ENCODE results near the gene ECT2L. TPM values are rescaled to one million over a fixed set of nuclear protein-coding genes. Genes with fewer than 3 reads are reported as not detected.
A peak's percentile ranks its signal among the peaks of the same experiment; 100 is the strongest.

ECT2L gene
- total RNA-seq, 1 donor from 2014 or later: not detected

DNA sequence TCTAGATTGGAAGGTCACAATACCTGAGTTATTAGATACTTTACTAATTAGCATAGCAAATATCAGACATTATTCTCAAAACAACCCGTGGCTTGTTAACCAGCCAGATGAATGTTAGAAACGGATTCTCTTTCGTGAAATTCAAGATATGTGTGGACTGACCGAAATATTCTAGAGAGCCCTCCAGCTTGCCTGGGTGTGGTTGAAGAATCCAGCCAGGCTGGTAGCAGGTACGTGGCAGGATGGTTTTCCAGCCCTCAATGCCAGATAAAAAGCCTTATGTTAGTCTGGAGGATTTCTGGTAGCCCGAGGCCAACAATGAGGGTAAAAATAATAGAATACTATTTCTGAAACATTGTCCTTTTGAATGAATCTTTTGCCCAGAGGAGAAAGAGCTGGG, 19.3 kb downstream of the ECT2L start:
- no peak for DNase-seq (ENCODE audit: extremely low spot score, unreplicated experiment)
- TF ChIP-seq, protein P1, sequence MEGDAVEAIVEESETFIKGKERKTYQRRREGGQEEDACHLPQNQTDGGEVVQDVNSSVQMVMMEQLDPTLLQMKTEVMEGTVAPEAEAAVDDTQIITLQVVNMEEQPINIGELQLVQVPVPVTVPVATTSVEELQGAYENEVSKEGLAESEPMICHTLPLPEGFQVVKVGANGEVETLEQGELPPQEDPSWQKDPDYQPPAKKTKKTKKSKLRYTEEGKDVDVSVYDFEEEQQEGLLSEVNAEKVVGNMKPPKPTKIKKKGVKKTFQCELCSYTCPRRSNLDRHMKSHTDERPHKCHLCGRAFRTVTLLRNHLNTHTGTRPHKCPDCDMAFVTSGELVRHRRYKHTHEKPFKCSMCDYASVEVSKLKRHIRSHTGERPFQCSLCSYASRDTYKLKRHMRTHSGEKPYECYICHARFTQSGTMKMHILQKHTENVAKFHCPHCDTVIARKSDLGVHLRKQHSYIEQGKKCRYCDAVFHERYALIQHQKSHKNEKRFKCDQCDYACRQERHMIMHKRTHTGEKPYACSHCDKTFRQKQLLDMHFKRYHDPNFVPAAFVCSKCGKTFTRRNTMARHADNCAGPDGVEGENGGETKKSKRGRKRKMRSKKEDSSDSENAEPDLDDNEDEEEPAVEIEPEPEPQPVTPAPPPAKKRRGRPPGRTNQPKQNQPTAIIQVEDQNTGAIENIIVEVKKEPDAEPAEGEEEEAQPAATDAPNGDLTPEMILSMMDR (IDR thresholded peaks at IDR 0.05): no peak
- H3K27ac Mint-ChIP-seq (ENCODE audit: unreplicated experiment): no peak overlapping the region
- H3K36me3 Mint-ChIP-seq (ENCODE audit: unreplicated experiment): no peaks in the 10 kb centered on the region
- H3K9me3 Mint-ChIP-seq (ENCODE audit: unreplicated experiment): no peaks in the 10 kb centered on the region
- peaks cover 4% of the 10 kb centered on the region for H3K27me3 Mint-ChIP-seq (ENCODE audit: unreplicated experiment)
- H3K4me3 Mint-ChIP-seq (ENCODE audit: unreplicated experiment): no peak overlapping the region
- H3K4me1 Mint-ChIP-seq (ENCODE audit: unreplicated experiment): peaks cover 23% of the 10 kb centered on the region

DNA sequence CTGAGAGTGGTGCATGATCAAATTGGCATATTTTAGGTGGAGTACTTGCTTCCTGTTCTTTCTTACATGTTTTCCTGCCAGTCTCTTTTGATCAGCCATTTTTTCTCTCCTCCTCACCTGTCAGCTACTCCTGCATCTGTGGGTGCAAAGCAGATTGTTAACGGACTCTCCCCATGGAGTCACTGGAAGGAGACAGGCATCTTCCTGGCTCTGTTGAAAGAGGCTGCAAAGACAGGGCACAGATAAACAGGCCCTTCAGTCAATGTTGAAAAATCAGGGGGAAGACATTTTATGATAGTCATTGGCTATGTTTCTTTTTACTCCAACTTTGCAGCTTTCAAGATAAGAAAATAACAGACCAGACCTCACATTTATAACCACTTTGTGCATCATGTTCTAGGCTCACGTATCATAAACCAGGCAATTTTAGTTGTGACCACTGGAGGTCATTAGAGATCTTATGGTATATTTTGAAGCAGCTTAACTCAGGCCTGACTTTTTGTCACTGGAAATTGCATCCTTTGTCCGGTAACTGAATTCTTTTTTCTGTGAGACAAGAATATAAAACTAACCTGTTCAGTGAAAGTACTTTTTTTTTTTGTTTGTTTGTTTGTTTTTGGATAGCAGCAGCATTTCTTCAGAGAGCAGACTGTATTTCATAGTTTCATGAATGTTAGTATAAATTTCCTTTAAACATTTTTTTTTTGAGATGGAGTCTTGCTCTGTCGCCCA, 20.1 kb downstream of the ECT2L start:
- Mint-ChIP-seq H3K9me3 (ENCODE audit: unreplicated experiment) (no peaks in the 10 kb centered on the region), H3K36me3 (ENCODE audit: unreplicated experiment) (no peaks in the 10 kb centered on the region), H3K27ac (ENCODE audit: unreplicated experiment) (no peak overlapping the region), H3K27me3 (ENCODE audit: unreplicated experiment) (peaks cover 4% of the 10 kb centered on the region), H3K4me3 (ENCODE audit: unreplicated experiment) (no peak overlapping the region), H3K4me1 (ENCODE audit: unreplicated experiment) (peaks cover 23% of the 10 kb centered on the region)
- TF ChIP-seq, protein P1 (IDR thresholded peaks at IDR 0.05): peak; percentile 73
- no peak for DNase-seq (ENCODE audit: extremely low spot score, unreplicated experiment)

DNA sequence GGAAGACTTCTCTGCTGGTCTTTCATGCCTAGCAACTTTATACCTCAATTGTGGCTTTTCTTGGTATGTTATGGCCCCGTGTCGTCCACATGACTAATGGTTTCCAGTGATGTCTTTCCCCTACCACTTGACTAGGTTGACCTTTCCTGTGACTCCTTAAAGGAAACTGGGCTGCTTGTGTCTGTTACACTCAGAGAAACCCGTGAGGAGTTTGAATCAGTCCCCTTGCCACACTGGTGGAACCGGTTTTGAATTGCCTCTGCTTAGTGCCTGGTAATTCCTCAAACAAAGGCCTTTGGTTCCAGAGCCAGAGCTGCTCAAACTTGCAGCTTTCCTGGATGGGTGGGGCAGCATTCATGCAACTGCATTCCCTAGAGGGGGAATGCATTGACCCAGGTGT, 21.9 kb downstream of the ECT2L start:
- TF ChIP-seq, protein P1 (IDR thresholded peaks at IDR 0.05): no peak
- no peak for DNase-seq (ENCODE audit: extremely low spot score, unreplicated experiment)
- H3K4me1 Mint-ChIP-seq (ENCODE audit: unreplicated experiment): peaks cover 23% of the 10 kb centered on the region
- H3K27ac Mint-ChIP-seq (ENCODE audit: unreplicated experiment): peak overlapping the region; percentile 54
- peaks cover 1% of the 10 kb centered on the region for H3K36me3 Mint-ChIP-seq (ENCODE audit: unreplicated experiment)
- no peak overlapping the region for H3K4me3 Mint-ChIP-seq (ENCODE audit: unreplicated experiment)
- H3K9me3 Mint-ChIP-seq (ENCODE audit: unreplicated experiment): no peaks in the 10 kb centered on the region
- H3K27me3 Mint-ChIP-seq (ENCODE audit: unreplicated experiment): peaks cover 4% of the 10 kb centered on the region

DNA sequence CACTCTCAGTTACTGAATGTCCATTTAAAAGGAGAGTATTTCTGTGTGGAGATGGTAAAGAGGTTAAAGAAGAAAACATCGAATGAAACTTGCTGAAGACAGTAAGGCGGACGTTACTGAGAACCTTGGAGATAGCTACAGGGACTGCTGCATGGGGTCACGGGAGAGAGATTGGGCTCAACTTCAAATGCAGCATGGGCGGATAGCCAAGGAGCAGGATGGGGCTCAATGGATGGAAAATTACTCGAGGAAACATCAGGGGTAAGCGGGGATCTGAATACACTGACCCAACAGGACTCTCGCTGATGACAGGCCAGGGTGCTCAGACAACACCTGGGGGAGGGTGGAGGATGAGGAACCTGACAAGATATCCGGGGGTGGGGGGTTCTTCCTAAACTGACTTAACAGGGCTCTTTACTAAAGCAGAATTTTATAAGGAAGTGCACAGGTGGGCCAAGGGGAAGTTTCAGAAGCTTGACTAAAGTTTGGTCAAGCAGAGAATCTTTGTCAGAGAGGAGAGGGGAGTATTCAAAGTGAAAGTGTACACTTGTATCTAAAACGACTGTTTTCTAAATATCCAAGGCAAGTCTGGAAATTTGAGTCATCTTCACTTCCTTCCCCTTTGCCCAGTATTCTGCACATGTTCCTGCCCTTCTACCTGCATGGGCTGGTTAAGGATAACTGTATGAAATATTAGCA, 22.8 kb downstream of the ECT2L start:
- TF ChIP-seq, protein P1 (IDR thresholded peaks at IDR 0.05): no peak
- Mint-ChIP-seq H3K27me3 (ENCODE audit: unreplicated experiment) (peaks cover under 1% of the 10 kb centered on the region), H3K4me1 (ENCODE audit: unreplicated experiment) (peaks cover 23% of the 10 kb centered on the region), H3K9me3 (ENCODE audit: unreplicated experiment) (no peaks in the 10 kb centered on the region), H3K36me3 (ENCODE audit: unreplicated experiment) (peaks cover 1% of the 10 kb centered on the region), H3K27ac (ENCODE audit: unreplicated experiment) (no peak overlapping the region), H3K4me3 (ENCODE audit: unreplicated experiment) (no peak overlapping the region)
- no peak for DNase-seq (ENCODE audit: extremely low spot score, unreplicated experiment)

DNA sequence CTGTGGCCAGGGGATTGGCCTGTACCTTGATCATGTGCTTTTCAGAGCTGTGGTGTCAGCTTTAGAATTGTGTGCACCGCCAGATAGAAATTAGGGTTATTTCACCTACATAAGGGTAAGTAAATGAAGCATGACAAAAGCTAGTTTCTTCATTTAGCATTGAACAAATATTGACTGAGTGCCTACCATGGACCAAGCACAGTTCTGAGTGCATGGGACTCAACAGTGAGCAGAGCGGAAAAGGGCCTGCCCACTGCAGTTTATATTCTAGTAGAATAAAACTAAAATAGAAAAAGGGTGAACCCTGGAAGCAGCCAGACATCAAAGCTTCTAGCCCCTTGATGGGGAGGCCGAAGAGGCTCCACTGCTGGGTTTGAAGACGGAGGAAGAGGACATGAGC, 25.6 kb downstream of the ECT2L start:
- peaks cover 10% of the 10 kb centered on the region for H3K4me1 Mint-ChIP-seq (ENCODE audit: unreplicated experiment)
- no peaks in the 10 kb centered on the region for H3K27me3 Mint-ChIP-seq (ENCODE audit: unreplicated experiment)

More for the DNA sequence above, 25.6 kb downstream of the ECT2L start:
- DNase-seq (ENCODE audit: extremely low spot score, unreplicated experiment): no peak
- Mint-ChIP-seq H3K4me3 (ENCODE audit: unreplicated experiment) (no peak overlapping the region), H3K9me3 (ENCODE audit: unreplicated experiment) (no peaks in the 10 kb centered on the region), H3K36me3 (ENCODE audit: unreplicated experiment) (peaks cover 1% of the 10 kb centered on the region), H3K27ac (ENCODE audit: unreplicated experiment) (no peak overlapping the region)
- TF ChIP-seq, protein P1 (IDR thresholded peaks at IDR 0.05): no peak

All from osteocyte (in vitro differentiated cells).